ENCODE measurements around the gene NTM. TPM values are rescaled to one million over a fixed set of nuclear protein-coding genes. Genes with fewer than 3 reads are reported as not detected.

NTM gene
- total RNA-seq, 1 experiment from 2014 or later, result 16.4 TPM

GRCh38 chr11:132318421-132319157 is 948.2 kb downstream of the NTM start:
- DNase-seq (ENCODE audit: low spot score) (no peak), ATAC-seq (no peak)
- no peak overlapping the region for H3K4me3 Mint-ChIP-seq
- H3K9me3 Mint-ChIP-seq, result peaks cover 12% of the 10 kb centered on the region
- peaks cover 17% of the 10 kb centered on the region for H3K36me3 Mint-ChIP-seq
- H3K4me1 Mint-ChIP-seq, result peaks cover 21% of the 10 kb centered on the region
- no peak overlapping the region for H3K27ac Mint-ChIP-seq
- POLR2A ChIA-PET, result no interaction called here
- CTCF ChIA-PET, result interaction anchor here (1.6 kb wide), 1 partner anchor 18 kb away, joined by 3 read pairs; no protein-coding TSS in a partner anchor
- no peaks in the 10 kb centered on the region; the same call in 1 of the 2 replicates for H3K27me3 Mint-ChIP-seq (ENCODE audit: low read depth)
- no peak for TF ChIP-seq ZBTB21 (CRISPR knock-in tag; IDR thresholded peaks at IDR 0.05; ENCODE audit: borderline replicate concordance)
- no peak for TF ChIP-seq ZMAT4 (CRISPR knock-in tag; IDR thresholded peaks at IDR 0.05)
- TF ChIP-seq STAT6 (CRISPR knock-in tag; conservative IDR thresholded peaks at IDR 0.05; ENCODE audit: low read depth), result no peak
- TF ChIP-seq SMAD4 (CRISPR knock-in tag; IDR thresholded peaks at IDR 0.05), result no peak
- TF ChIP-seq ZNF423 (CRISPR knock-in tag; IDR thresholded peaks at IDR 0.05), result no peak
- TF ChIP-seq GRHL2 (CRISPR knock-in tag; IDR thresholded peaks at IDR 0.05; ENCODE audit: insufficient replicate concordance, severe bottlenecking), result no peak
- no peak for TF ChIP-seq KAT7 (CRISPR knock-in tag; IDR thresholded peaks at IDR 0.05; ENCODE audit: borderline replicate concordance)
- TF ChIP-seq, protein P1, sequence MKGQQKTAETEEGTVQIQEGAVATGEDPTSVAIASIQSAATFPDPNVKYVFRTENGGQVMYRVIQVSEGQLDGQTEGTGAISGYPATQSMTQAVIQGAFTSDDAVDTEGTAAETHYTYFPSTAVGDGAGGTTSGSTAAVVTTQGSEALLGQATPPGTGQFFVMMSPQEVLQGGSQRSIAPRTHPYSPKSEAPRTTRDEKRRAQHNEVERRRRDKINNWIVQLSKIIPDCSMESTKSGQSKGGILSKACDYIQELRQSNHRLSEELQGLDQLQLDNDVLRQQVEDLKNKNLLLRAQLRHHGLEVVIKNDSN (CRISPR knock-in tag; IDR thresholded peaks at IDR 0.05), result no peak
- TF ChIP-seq, protein P2, sequence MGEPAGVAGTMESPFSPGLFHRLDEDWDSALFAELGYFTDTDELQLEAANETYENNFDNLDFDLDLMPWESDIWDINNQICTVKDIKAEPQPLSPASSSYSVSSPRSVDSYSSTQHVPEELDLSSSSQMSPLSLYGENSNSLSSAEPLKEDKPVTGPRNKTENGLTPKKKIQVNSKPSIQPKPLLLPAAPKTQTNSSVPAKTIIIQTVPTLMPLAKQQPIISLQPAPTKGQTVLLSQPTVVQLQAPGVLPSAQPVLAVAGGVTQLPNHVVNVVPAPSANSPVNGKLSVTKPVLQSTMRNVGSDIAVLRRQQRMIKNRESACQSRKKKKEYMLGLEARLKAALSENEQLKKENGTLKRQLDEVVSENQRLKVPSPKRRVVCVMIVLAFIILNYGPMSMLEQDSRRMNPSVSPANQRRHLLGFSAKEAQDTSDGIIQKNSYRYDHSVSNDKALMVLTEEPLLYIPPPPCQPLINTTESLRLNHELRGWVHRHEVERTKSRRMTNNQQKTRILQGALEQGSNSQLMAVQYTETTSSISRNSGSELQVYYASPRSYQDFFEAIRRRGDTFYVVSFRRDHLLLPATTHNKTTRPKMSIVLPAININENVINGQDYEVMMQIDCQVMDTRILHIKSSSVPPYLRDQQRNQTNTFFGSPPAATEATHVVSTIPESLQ (CRISPR knock-in tag; IDR thresholded peaks at IDR 0.05), result no peak
- no peak for TF ChIP-seq TCF7 (CRISPR knock-in tag; IDR thresholded peaks at IDR 0.05; ENCODE audit: low read depth)
- no peak for TF ChIP-seq MAX (CRISPR knock-in tag; IDR thresholded peaks at IDR 0.05)
- no peak for TF ChIP-seq EMX1 (CRISPR knock-in tag; IDR thresholded peaks at IDR 0.05)
- no peak for TF ChIP-seq ZNF138 (CRISPR knock-in tag; conservative IDR thresholded peaks at IDR 0.05)
- TF ChIP-seq IRF1 (CRISPR knock-in tag; IDR thresholded peaks at IDR 0.05), result no peak
- no peak for TF ChIP-seq ZSCAN18 (CRISPR knock-in tag; IDR thresholded peaks at IDR 0.05)
- no peak for TF ChIP-seq RORB (CRISPR knock-in tag; IDR thresholded peaks at IDR 0.05)
- TF ChIP-seq, protein P3, sequence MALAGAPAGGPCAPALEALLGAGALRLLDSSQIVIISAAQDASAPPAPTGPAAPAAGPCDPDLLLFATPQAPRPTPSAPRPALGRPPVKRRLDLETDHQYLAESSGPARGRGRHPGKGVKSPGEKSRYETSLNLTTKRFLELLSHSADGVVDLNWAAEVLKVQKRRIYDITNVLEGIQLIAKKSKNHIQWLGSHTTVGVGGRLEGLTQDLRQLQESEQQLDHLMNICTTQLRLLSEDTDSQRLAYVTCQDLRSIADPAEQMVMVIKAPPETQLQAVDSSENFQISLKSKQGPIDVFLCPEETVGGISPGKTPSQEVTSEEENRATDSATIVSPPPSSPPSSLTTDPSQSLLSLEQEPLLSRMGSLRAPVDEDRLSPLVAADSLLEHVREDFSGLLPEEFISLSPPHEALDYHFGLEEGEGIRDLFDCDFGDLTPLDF (CRISPR knock-in tag; IDR thresholded peaks at IDR 0.05), result no peak
- TF ChIP-seq, protein P4, sequence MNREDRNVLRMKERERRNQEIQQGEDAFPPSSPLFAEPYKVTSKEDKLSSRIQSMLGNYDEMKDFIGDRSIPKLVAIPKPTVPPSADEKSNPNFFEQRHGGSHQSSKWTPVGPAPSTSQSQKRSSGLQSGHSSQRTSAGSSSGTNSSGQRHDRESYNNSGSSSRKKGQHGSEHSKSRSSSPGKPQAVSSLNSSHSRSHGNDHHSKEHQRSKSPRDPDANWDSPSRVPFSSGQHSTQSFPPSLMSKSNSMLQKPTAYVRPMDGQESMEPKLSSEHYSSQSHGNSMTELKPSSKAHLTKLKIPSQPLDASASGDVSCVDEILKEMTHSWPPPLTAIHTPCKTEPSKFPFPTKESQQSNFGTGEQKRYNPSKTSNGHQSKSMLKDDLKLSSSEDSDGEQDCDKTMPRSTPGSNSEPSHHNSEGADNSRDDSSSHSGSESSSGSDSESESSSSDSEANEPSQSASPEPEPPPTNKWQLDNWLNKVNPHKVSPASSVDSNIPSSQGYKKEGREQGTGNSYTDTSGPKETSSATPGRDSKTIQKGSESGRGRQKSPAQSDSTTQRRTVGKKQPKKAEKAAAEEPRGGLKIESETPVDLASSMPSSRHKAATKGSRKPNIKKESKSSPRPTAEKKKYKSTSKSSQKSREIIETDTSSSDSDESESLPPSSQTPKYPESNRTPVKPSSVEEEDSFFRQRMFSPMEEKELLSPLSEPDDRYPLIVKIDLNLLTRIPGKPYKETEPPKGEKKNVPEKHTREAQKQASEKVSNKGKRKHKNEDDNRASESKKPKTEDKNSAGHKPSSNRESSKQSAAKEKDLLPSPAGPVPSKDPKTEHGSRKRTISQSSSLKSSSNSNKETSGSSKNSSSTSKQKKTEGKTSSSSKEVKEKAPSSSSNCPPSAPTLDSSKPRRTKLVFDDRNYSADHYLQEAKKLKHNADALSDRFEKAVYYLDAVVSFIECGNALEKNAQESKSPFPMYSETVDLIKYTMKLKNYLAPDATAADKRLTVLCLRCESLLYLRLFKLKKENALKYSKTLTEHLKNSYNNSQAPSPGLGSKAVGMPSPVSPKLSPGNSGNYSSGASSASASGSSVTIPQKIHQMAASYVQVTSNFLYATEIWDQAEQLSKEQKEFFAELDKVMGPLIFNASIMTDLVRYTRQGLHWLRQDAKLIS (CRISPR knock-in tag; IDR thresholded peaks at IDR 0.05; ENCODE audit: borderline replicate concordance), result no peak
- no peak for TF ChIP-seq PRDM15 (CRISPR knock-in tag; IDR thresholded peaks at IDR 0.05)
